HG02678 (cell line): ENCODE results near the gene WASF2.

Source experiments
- ATAC-seq: cut with Tn5 transposase; IDR thresholded peaks from one replicate; pipeline ENCODE4 v1.9.1; 2021; ENCODE audit warnings: mild to moderate bottlenecking, moderate library complexity; ENCODE audit not compliant: unreplicated experiment

Gene WASF2

GRCh38 chr1:27381969-27382762 is 107.8 kb downstream of the WASF2 start:
- ATAC-seq, result no peak

GRCh38 chr1:27380766-27381733 is 108.9 kb downstream of the WASF2 start:
- ATAC-seq, result no peak

- ATAC-seq, result no peak
Measured at GRCh38 chr1:27380224-27380623, 109.7 kb downstream of the WASF2 start.

- ATAC-seq, result no peak
Measured at GRCh38 chr1:27379564-27380122, 110.3 kb downstream of the WASF2 start.

GRCh38 chr1:27377760-27378495 is 112.0 kb downstream of the WASF2 start:
- no peak for ATAC-seq

- ATAC-seq, result no peak
Measured at GRCh38 chr1:27374362-27375086, 115.4 kb downstream of the WASF2 start, which contains the start of gene FCN3. Gene FCN3, minus strand, starts transcription at chr1:27374824. Its CDS starts 6 bp downstream, at chr1:27374818.

- no peak for ATAC-seq
Measured at GRCh38 chr1:27372808-27373690, 116.9 kb downstream of the WASF2 start.

GRCh38 chr1:27372022-27372807 is 117.8 kb downstream of the WASF2 start:
- no peak for ATAC-seq

- ATAC-seq, result no peak
Measured at GRCh38 chr1:27368869-27369582, 120.9 kb downstream of the WASF2 start.

GRCh38 chr1:27367160-27367650 is 122.8 kb downstream of the WASF2 start:
- ATAC-seq, result no peak

GRCh38 chr1:27366411-27367159 is 123.4 kb downstream of the WASF2 start, which contains the start of gene MAP3K6:
Gene MAP3K6, minus strand, starts transcription at chr1:27366961. Its CDS starts 364 bp downstream, at chr1:27366597.
- peak; percentile 43 for ATAC-seq

GRCh38 chr1:27366113-27366410 is 123.9 kb downstream of the WASF2 start:
- ATAC-seq, result peak; percentile 31

- peak; percentile 37 for ATAC-seq
Measured at GRCh38 chr1:27365372-27366112, 124.4 kb downstream of the WASF2 start.

GRCh38 chr1:27364696-27365371 is 125.1 kb downstream of the WASF2 start:
- ATAC-seq, result peak; percentile 3
